AG04450 (cell line): Measurements from ENCODE around the gene FCER1G. TPM values are rescaled to one million over a fixed set of nuclear protein-coding genes. Genes with fewer than 3 reads are reported as not detected.
A peak's percentile ranks its signal among the peaks of the same experiment; 100 is the strongest.
"Not testable (repeated sequence)": the region's sequence is repeated elsewhere in the genome, so short reads cannot be mapped to it uniquely, and the experiment has no call there.

Experiments used
- CTCF ChIA-PET: fragments of 300-600, 350-600 bp; formaldehyde crosslinking; extraction: SDS; loops from one replicate; lab custom pipeline; 2022; ENCODE audit warnings: antibody characterized with exemption, inconsistent platforms; lab: Charles Lee
- POLR2A ChIA-PET: fragments of 350-600 bp; formaldehyde crosslinking; extraction: SDS; loops from one replicate; lab custom pipeline; 2021; ENCODE audit warnings: antibody characterized with exemption, inconsistent platforms; lab: Yijun Ruan, JAX
- DNase-seq: peaks from one replicate; pipeline ENCODE4 v3.0.0-alpha.2; 2011; ENCODE audit warnings: low read depth, low spot score
- H3K27ac ChIP-seq: one replicate; pipeline ENCODE4 v1.5.1; 2012; ENCODE audit warnings: low read depth, low read length, control low read depth
- H3K27me3 ChIP-seq: one replicate; pipeline ENCODE4 v1.6.0; 2012; ENCODE audit warnings: low read length; ENCODE audit not compliant: control insufficient read depth, insufficient read depth
- H3K4me3 ChIP-seq: 2 replicates; pipeline ENCODE4 v1.5.1; 2011; ENCODE audit warnings: mild to moderate bottlenecking, low read depth, low read length, control low read depth
- H3K9me3 ChIP-seq: 2 replicates; pipeline ENCODE4 v1.5.1; 2012; ENCODE audit warnings: low read length; ENCODE audit not compliant: control insufficient read depth, insufficient read depth
- CTCF ChIP-seq: IDR thresholded peaks from 2 replicates; pipeline ENCODE4 v1.5.1; 2011; ENCODE audit warnings: low read depth, low read length, control low read depth, inconsistent platforms
- polyA plus RNA-seq: library from polyadenylated mRNA; depleted of rRNA; stranded (reverse); fragments of >200 nt; gene quantifications from 2 replicates; pipeline ENCODE4 v1.2.3, GENCODE V29; 2011

FCER1G gene
- polyA plus RNA-seq, 1 experiment, result 0.66 TPM

GRCh38 chr1:161250829-161251228, 35.7 kb downstream of the FCER1G start:
- H3K27me3 ChIP-seq, result peaks cover 7% of the 10 kb centered on the region
- no peak for DNase-seq
- no peak overlapping the region for H3K4me3 ChIP-seq
- no peak for TF ChIP-seq CTCF
- ChIA-PET POLR2A (interaction anchor here (1.2 kb wide), 1 partner anchor 9 kb away, joined by 3 read pairs; no protein-coding TSS in a partner anchor), CTCF (interaction anchor here (1.2 to 3.5 kb wide), 2 partner anchors 24 to 41 kb away, joined by 4 to 12 read pairs; no protein-coding TSS in a partner anchor)
- H3K27ac ChIP-seq, result no peak overlapping the region
- H3K9me3 ChIP-seq, result no peaks in the 10 kb centered on the region

GRCh38 chr1:161251579-161251978, 36.5 kb downstream of the FCER1G start:
- CTCF ChIA-PET, result no interaction called here
- H3K27ac ChIP-seq, result no peak overlapping the region
- H3K4me3 ChIP-seq, result no peak overlapping the region
- DNase-seq, result no peak
- no peak for TF ChIP-seq CTCF
- peaks cover 9% of the 10 kb centered on the region for H3K27me3 ChIP-seq
- H3K9me3 ChIP-seq, result peaks cover 2% of the 10 kb centered on the region; the same call in 1 of the 2 replicates
- POLR2A ChIA-PET, result no interaction called here

GRCh38 chr1:161255302-161255701, 40.2 kb downstream of the FCER1G start:
- CTCF ChIA-PET, H3K4me3 ChIP-seq, DNase-seq, H3K27ac ChIP-seq, POLR2A ChIA-PET: not testable (repeated sequence)
- H3K27me3 ChIP-seq, result peaks cover 34% of the 10 kb centered on the region
- H3K9me3 ChIP-seq, result peaks cover 20% of the 10 kb centered on the region

GRCh38 chr1:161255955-161256520, 40.9 kb downstream of the FCER1G start:
- CTCF ChIA-PET, result interaction anchor here (0.6 to 0.8 kb wide), 3 partner anchors 26 to 121 kb away, joined by 3 read pairs; no protein-coding TSS in a partner anchor
- POLR2A ChIA-PET, H3K4me3 ChIP-seq, H3K27ac ChIP-seq, DNase-seq: not testable (repeated sequence)
- Histone ChIP-seq H3K9me3 (peaks cover 20% of the 10 kb centered on the region), H3K27me3 (peaks cover 41% of the 10 kb centered on the region)

- CTCF ChIA-PET, result interaction anchor here (1.1 kb wide), 1 partner anchor 31 kb away, joined by 10 read pairs; the partner anchor contains the start of gene TOMM40L
- DNase-seq, POLR2A ChIA-PET, H3K4me3 ChIP-seq, H3K27ac ChIP-seq: not testable (repeated sequence)
- Histone ChIP-seq H3K9me3 (peaks cover 20% of the 10 kb centered on the region), H3K27me3 (peaks cover 44% of the 10 kb centered on the region)
Observed at GRCh38 chr1:161257109-161257508, 42.0 kb downstream of the FCER1G start.

- ChIA-PET POLR2A (interaction anchor here (1.2 kb wide), 1 partner anchor 8 kb away, joined by 3 read pairs; no protein-coding TSS in a partner anchor), CTCF (interaction anchor here (1.3 to 1.6 kb wide), 3 partner anchors 33 to 48 kb away, joined by 3 to 6 read pairs (median 4); partner anchors contain the start of gene TOMM40L)
- peaks cover 40% of the 10 kb centered on the region for H3K27me3 ChIP-seq
- H3K9me3 ChIP-seq, result peaks cover 20% of the 10 kb centered on the region
- no peak for TF ChIP-seq CTCF
- DNase-seq, result no peak
- H3K4me3 ChIP-seq, result peak within 1 kb of the TSS; percentile 51
- no peak within 1 kb of the TSS for H3K27ac ChIP-seq
Observed at GRCh38 chr1:161258439-161259344, 43.6 kb downstream of the FCER1G start, which contains the start of gene PCP4L1. TSS of gene PCP4L1 (plus strand) at chr1:161258745. CDS start at chr1:161258975, 230 bp downstream.
